Natural killer cell treated with Interleukin-12 subunit alpha and Interleukin-12 subunit beta and Interleukin-15 and Interleukin-18, amount 100 ng/mL, for 72 hours (primary cell): Measurements from ENCODE around the gene CEP63. TPM values are rescaled to one million over a fixed set of nuclear protein-coding genes. Genes with fewer than 3 reads are reported as not detected.
"Not testable (repeated sequence)": the region's sequence is repeated elsewhere in the genome, so short reads cannot be mapped to it uniquely, and the experiment has no call there.

Experiments used
- ATAC-seq, 2 donors: fragments of 150-1000 bp; cut with Tn5 transposase in 1 of 2; sonication (Bioruptor Pico), chemical (Tn5 transposase) in 1 of 2; 2 replicates each; pipeline ENCODE4 v1.10.0; 2021
- DNase-seq: peaks from one replicate; pipeline ENCODE4 v3.0.0; 2022; ENCODE audit warnings: low spot score
- H3K27ac Mint-ChIP-seq, 2 donors: 1 replicate in 1 of 2; 2 replicates in 1 of 2; pipeline ENCODE4 v1.8.0; 2022; ENCODE audit warnings: mixed read lengths in 2 of 2, mild to moderate bottlenecking in 1 of 2, moderate library complexity in 1 of 2
- H3K27me3 Mint-ChIP-seq, 2 donors: 1 replicate in 1 of 2; 2 replicates in 1 of 2; pipeline ENCODE4 v1.8.0; 2022; ENCODE audit warnings: mixed read lengths in 2 of 2
- H3K36me3 Mint-ChIP-seq: one replicate; pipeline ENCODE4 v1.8.0; 2022; ENCODE audit warnings: mixed read lengths
- H3K4me1 Mint-ChIP-seq, 2 donors: 1 replicate in 1 of 2; 2 replicates in 1 of 2; pipeline ENCODE4 v1.8.0; 2022; ENCODE audit warnings: low read depth in 2 of 2, mixed read lengths in 2 of 2, mild to moderate bottlenecking in 1 of 2
- H3K4me3 Mint-ChIP-seq: one replicate; pipeline ENCODE4 v1.8.0; 2022; ENCODE audit warnings: mixed read lengths
- H3K9me3 Mint-ChIP-seq: 2 replicates; pipeline ENCODE4 v1.8.0; 2022; ENCODE audit warnings: mixed read lengths
- total RNA-seq, 2 donors: library from RNA; stranded (reverse); gene quantifications; one replicate each; pipeline ENCODE4 v1.2.3, GENCODE V29; 2022

Gene CEP63
- total RNA-seq, 2 donors from 2014 or later, result 17.1 to 24.1 TPM

GRCh38 chr3:134543113-134543512 is 57.3 kb downstream of the CEP63 start:
- H3K4me1 Mint-ChIP-seq, result peaks cover 6 to 16% of the 10 kb centered on the region in 2 donors
- no peaks in the 10 kb centered on the region for H3K9me3 Mint-ChIP-seq
- DNase-seq (no peak), ATAC-seq (no peak)
- no peaks in the 10 kb centered on the region for H3K27me3 Mint-ChIP-seq
- peaks cover 5% of the 10 kb centered on the region for H3K36me3 Mint-ChIP-seq
- H3K27ac Mint-ChIP-seq, result no peak overlapping the region
- no peak overlapping the region for H3K4me3 Mint-ChIP-seq

GRCh38 chr3:134544316-134544715 is 58.5 kb downstream of the CEP63 start:
- H3K27ac Mint-ChIP-seq, result peak overlapping the region in 1 of 2 donors; percentile 50
- DNase-seq (no peak), ATAC-seq (no peak)
- no peaks in the 10 kb centered on the region for H3K9me3 Mint-ChIP-seq
- H3K4me1 Mint-ChIP-seq, result peaks cover 6 to 16% of the 10 kb centered on the region in 2 donors
- no peaks in the 10 kb centered on the region for H3K27me3 Mint-ChIP-seq
- peaks cover 15% of the 10 kb centered on the region for H3K36me3 Mint-ChIP-seq
- no peak overlapping the region for H3K4me3 Mint-ChIP-seq

- not testable (repeated sequence) for ATAC-seq, H3K4me3 Mint-ChIP-seq, H3K27ac Mint-ChIP-seq, H3K27me3 Mint-ChIP-seq, DNase-seq, H3K9me3 Mint-ChIP-seq
- peaks cover 20% of the 10 kb centered on the region for H3K36me3 Mint-ChIP-seq
- peaks cover 6 to 16% of the 10 kb centered on the region in 2 donors for H3K4me1 Mint-ChIP-seq
Measured at GRCh38 chr3:134544783-134545182, 58.9 kb downstream of the CEP63 start.

- H3K36me3 Mint-ChIP-seq, result peaks cover 30% of the 10 kb centered on the region
- DNase-seq (no peak), ATAC-seq (no peak)
- no peak overlapping the region for H3K27ac Mint-ChIP-seq
- no peak overlapping the region for H3K4me3 Mint-ChIP-seq
- no peaks in the 10 kb centered on the region for H3K27me3 Mint-ChIP-seq
- no peaks in the 10 kb centered on the region for H3K9me3 Mint-ChIP-seq
- peaks cover 6 to 16% of the 10 kb centered on the region in 2 donors for H3K4me1 Mint-ChIP-seq
Measured at GRCh38 chr3:134545818-134546217, 60.0 kb downstream of the CEP63 start.

GRCh38 chr3:134552784-134553183 is 66.9 kb downstream of the CEP63 start:
- Mint-ChIP-seq H3K36me3 (peaks cover 39% of the 10 kb centered on the region), H3K4me3 (no peak overlapping the region), H3K27ac (no peak overlapping the region), H3K27me3 (no peaks in the 10 kb centered on the region), H3K4me1 (no peaks in the 10 kb centered on the region), H3K9me3 (no peaks in the 10 kb centered on the region)
- DNase-seq (no peak), ATAC-seq (no peak)

- H3K9me3 Mint-ChIP-seq, result no peaks in the 10 kb centered on the region
- peaks cover 0 to 4% of the 10 kb centered on the region in 2 donors for H3K4me1 Mint-ChIP-seq
- no peak overlapping the region for H3K4me3 Mint-ChIP-seq
- no peaks in the 10 kb centered on the region for H3K27me3 Mint-ChIP-seq
- H3K36me3 Mint-ChIP-seq, result peaks cover 25% of the 10 kb centered on the region
- DNase-seq, result no peak
- no peak overlapping the region for H3K27ac Mint-ChIP-seq
- no peak for ATAC-seq
Measured at GRCh38 chr3:134559591-134559990, 73.7 kb downstream of the CEP63 start.

GRCh38 chr3:134562055-134562454 is 76.2 kb downstream of the CEP63 start:
- Mint-ChIP-seq H3K4me3 (no peak overlapping the region), H3K4me1 (peaks cover 2 to 4% of the 10 kb centered on the region in 2 donors), H3K36me3 (peaks cover 25% of the 10 kb centered on the region), H3K9me3 (no peaks in the 10 kb centered on the region), H3K27ac (no peak overlapping the region), H3K27me3 (no peaks in the 10 kb centered on the region)
- no peak for ATAC-seq
- DNase-seq, result no peak

- ATAC-seq (no peak), DNase-seq (no peak)
- Mint-ChIP-seq H3K9me3 (no peaks in the 10 kb centered on the region), H3K36me3 (peaks cover 19% of the 10 kb centered on the region), H3K4me3 (no peak overlapping the region), H3K27me3 (no peaks in the 10 kb centered on the region), H3K27ac (no peak overlapping the region), H3K4me1 (peaks cover 2 to 4% of the 10 kb centered on the region in 2 donors)
Measured at GRCh38 chr3:134563601-134564000, 77.7 kb downstream of the CEP63 start.

GRCh38 chr3:134564991-134565390 is 79.1 kb downstream of the CEP63 start:
- no peak for ATAC-seq
- peaks cover 2 to 4% of the 10 kb centered on the region in 2 donors for H3K4me1 Mint-ChIP-seq
- peaks cover 6% of the 10 kb centered on the region for H3K9me3 Mint-ChIP-seq
- no peak overlapping the region for H3K4me3 Mint-ChIP-seq
- H3K27ac Mint-ChIP-seq, result no peak overlapping the region
- H3K36me3 Mint-ChIP-seq, result peaks cover 19% of the 10 kb centered on the region
- no peaks in the 10 kb centered on the region for H3K27me3 Mint-ChIP-seq
- DNase-seq, result no peak

GRCh38 chr3:134567605-134568004 is 81.7 kb downstream of the CEP63 start:
- Mint-ChIP-seq H3K36me3 (peaks cover 20% of the 10 kb centered on the region), H3K27me3 (no peaks in the 10 kb centered on the region), H3K4me3 (no peak overlapping the region), H3K4me1 (peaks cover 2 to 4% of the 10 kb centered on the region in 2 donors), H3K9me3 (peaks cover 9% of the 10 kb centered on the region), H3K27ac (no peak overlapping the region)
- DNase-seq (no peak), ATAC-seq (peak in 1 of 2 donors; percentile 28)

GRCh38 chr3:134568790-134569189 is 82.9 kb downstream of the CEP63 start:
- no peaks in the 10 kb centered on the region for H3K27me3 Mint-ChIP-seq
- no peak overlapping the region for H3K27ac Mint-ChIP-seq
- ATAC-seq, result no peak

GRCh38 chr3:134569899-134570298 is 84.0 kb downstream of the CEP63 start:
- H3K36me3 Mint-ChIP-seq, H3K27ac Mint-ChIP-seq, H3K9me3 Mint-ChIP-seq, DNase-seq, H3K27me3 Mint-ChIP-seq, ATAC-seq, H3K4me1 Mint-ChIP-seq, H3K4me3 Mint-ChIP-seq: not testable (repeated sequence)

More at GRCh38 chr3:134568790-134569189, 82.9 kb downstream of the CEP63 start:
- Mint-ChIP-seq H3K4me1 (peaks cover 2 to 4% of the 10 kb centered on the region in 2 donors), H3K4me3 (no peak overlapping the region), H3K9me3 (peaks cover 9% of the 10 kb centered on the region), H3K36me3 (peaks cover 13% of the 10 kb centered on the region)
- DNase-seq, result no peak

GRCh38 chr3:134576426-134576825 is 90.6 kb downstream of the CEP63 start:
- Mint-ChIP-seq H3K36me3 (no peaks in the 10 kb centered on the region), H3K4me3 (no peak overlapping the region), H3K27me3 (no peaks in the 10 kb centered on the region), H3K4me1 (no peaks in the 10 kb centered on the region), H3K27ac (no peak overlapping the region), H3K9me3 (no peaks in the 10 kb centered on the region)
- DNase-seq (no peak), ATAC-seq (no peak)

- H3K27ac Mint-ChIP-seq, result no peak overlapping the region
- H3K4me1 Mint-ChIP-seq, result no peaks in the 10 kb centered on the region
- ATAC-seq, result no peak
- H3K9me3 Mint-ChIP-seq, result no peaks in the 10 kb centered on the region
- H3K36me3 Mint-ChIP-seq, result no peaks in the 10 kb centered on the region
- H3K27me3 Mint-ChIP-seq, result no peaks in the 10 kb centered on the region
- H3K4me3 Mint-ChIP-seq, result no peak overlapping the region
- DNase-seq, result no peak
Measured at GRCh38 chr3:134576831-134577230, 91.0 kb downstream of the CEP63 start.

- ATAC-seq, result no peak
- no peak for DNase-seq
- no peaks in the 10 kb centered on the region for H3K4me1 Mint-ChIP-seq
- peaks cover 8% of the 10 kb centered on the region for H3K36me3 Mint-ChIP-seq
- no peaks in the 10 kb centered on the region for H3K9me3 Mint-ChIP-seq
- no peaks in the 10 kb centered on the region for H3K27me3 Mint-ChIP-seq
- no peak overlapping the region for H3K27ac Mint-ChIP-seq
- H3K4me3 Mint-ChIP-seq, result no peak overlapping the region
Measured at GRCh38 chr3:134579141-134579665, 93.3 kb downstream of the CEP63 start.
